Mucosa of descending colon (tissue), 3 donors: ENCODE measurements around the gene LDLRAD1. TPM values are rescaled to one million over a fixed set of nuclear protein-coding genes. Genes with fewer than 3 reads are reported as not detected.
"Not testable (repeated sequence)": the region's sequence is repeated elsewhere in the genome, so short reads cannot be mapped to it uniquely, and the experiment has no call there.

Experiments
- ATAC-seq: fragments of 200-7000 bp; cut with Tn5 transposase; one replicate; pipeline ENCODE4 v1.9.1; 2020; ENCODE audit warnings: mild to moderate bottlenecking, moderate library complexity
- DNase-seq, 3 donors: peaks; one replicate each; pipeline ENCODE4 v3.0.0-alpha.2; 2020
- H3K36me3 ChIP-seq: fragments of 200-600 bp; one replicate; pipeline ENCODE4 v1.8.0; 2021; ENCODE audit warnings: low read depth, mild to moderate bottlenecking
- H3K4me1 ChIP-seq: fragments of 200-600 bp; one replicate; pipeline ENCODE4 v1.8.0; 2021; ENCODE audit warnings: low read depth, mild to moderate bottlenecking
- H3K4me3 ChIP-seq: fragments of 200-600 bp; one replicate; pipeline ENCODE4 v1.8.0; 2021; ENCODE audit warnings: mild to moderate bottlenecking
- H3K9me3 ChIP-seq: fragments of 200-600 bp; one replicate; pipeline ENCODE4 v1.8.0; 2021; ENCODE audit warnings: mild to moderate bottlenecking
- CTCF ChIP-seq: fragments of 200-600 bp; IDR thresholded peaks from one replicate; pipeline ENCODE4 v1.8.0; 2022; ENCODE audit warnings: antibody characterized with exemption, mild to moderate bottlenecking
- intact Hi-C, 2 donors: fragments of 100-400 bp; cut with DNase I in 1 of 2; cut with micrococcal nuclease in 1 of 2; formaldehyde crosslinking; loops; one replicate each; pipeline versions ENCODE4 v1.11.0 to v1.11.1; 2022; cut with DNase I, micrococcal nuclease
- total RNA-seq, 3 donors: library from RNA; stranded (reverse); fragmentation: NEBNext Ultra II Directional in 2 of 3; extraction: Animal tissue kit (Norgen Biotek cat#: 25700) in 2 of 3; gene quantifications; one replicate each; pipeline versions ENCODE4 v1.2.1 to v1.2.4, GENCODE V29; 2021 to 2023
- donor health status: DM: no; HTN: no; CAD: no; lungs with moderate emphysema.
- donor health status: DM: no; HTN: no; CAD: no.
- donor health status: DM: no; HTN: yes; CAD: no.

LDLRAD1 gene
- total RNA-seq, 3 donors from 2014 or later, result 0.39 TPM; not detected in 2

GRCh38 chr1:54052431-54052933 lies 34.5 kb upstream of the LDLRAD1 start:
- no peaks in the 10 kb centered on the region for H3K36me3 ChIP-seq
- no peaks in the 10 kb centered on the region for H3K9me3 ChIP-seq
- intact Hi-C loops, result no loop called here
- no peak for TF ChIP-seq CTCF
- ATAC-seq, result peak; percentile 27
- H3K4me1 ChIP-seq, result peaks cover 40% of the 10 kb centered on the region
- DNase-seq, result peak in 2 of 3 donors; percentile 48 to 55
- H3K4me3 ChIP-seq, result peak overlapping the region; percentile 92

- intact Hi-C loops, result no loop called here
- peak; percentile 26 for ATAC-seq
- peaks cover 40% of the 10 kb centered on the region for H3K4me1 ChIP-seq
- no peak for TF ChIP-seq CTCF
- H3K36me3 ChIP-seq, result no peaks in the 10 kb centered on the region
- H3K9me3 ChIP-seq, result no peaks in the 10 kb centered on the region
- peak overlapping the region; percentile 92 for H3K4me3 ChIP-seq
- peak in 1 of 3 donors; percentile 56 for DNase-seq
Observed at GRCh38 chr1:54051933-54052430, 34.0 kb upstream of the LDLRAD1 start.

GRCh38 chr1:54050435-54050834 lies 32.4 kb upstream of the LDLRAD1 start:
- ATAC-seq, H3K9me3 ChIP-seq, H3K36me3 ChIP-seq, intact Hi-C loops, H3K4me3 ChIP-seq, DNase-seq: not testable (repeated sequence)
- H3K4me1 ChIP-seq, result peaks cover 40% of the 10 kb centered on the region

- Histone ChIP-seq H3K36me3 (no peaks in the 10 kb centered on the region), H3K9me3 (no peaks in the 10 kb centered on the region), H3K4me1 (peaks cover 32% of the 10 kb centered on the region), H3K4me3 (no peak overlapping the region)
- DNase-seq, result no peak
- ATAC-seq, result no peak
- intact Hi-C loops, result no loop called here
- no peak for TF ChIP-seq CTCF
Observed at GRCh38 chr1:54047384-54048305, 29.7 kb upstream of the LDLRAD1 start.

GRCh38 chr1:54046671-54047383 lies 28.8 kb upstream of the LDLRAD1 start:
- ATAC-seq (no peak), DNase-seq (no peak)
- Histone ChIP-seq H3K4me3 (no peak overlapping the region), H3K4me1 (peaks cover 32% of the 10 kb centered on the region), H3K36me3 (no peaks in the 10 kb centered on the region), H3K9me3 (no peaks in the 10 kb centered on the region)
- TF ChIP-seq CTCF, result no peak
- intact Hi-C loops, result no loop called here

- peaks cover 20% of the 10 kb centered on the region for H3K4me1 ChIP-seq
- H3K4me3 ChIP-seq, result no peak overlapping the region
- H3K36me3 ChIP-seq, result no peaks in the 10 kb centered on the region
- no peaks in the 10 kb centered on the region for H3K9me3 ChIP-seq
- TF ChIP-seq CTCF, result no peak
- ATAC-seq, result no peak
- intact Hi-C loops, result no loop called here
- no peak for DNase-seq
Observed at GRCh38 chr1:54045496-54045895, 27.5 kb upstream of the LDLRAD1 start.
